SK-N-SH treated with all-trans-retinoic acid at 6 μM for 48 hours (cell line): ENCODE results near the gene SSC4D.

Experiments used
- CSDC2 ChIP-seq: fragments of 250-450 bp; sonication (Bioruptor Pico); IDR thresholded peaks from 2 replicates; pipeline ENCODE4 v1.5.0; 2020; ENCODE audit warnings: mild to moderate bottlenecking, moderate library complexity
- TCF4 ChIP-seq: fragments of 250-450 bp; sonication (Bioruptor Pico); IDR thresholded peaks from 2 replicates; pipeline ENCODE4 v1.8.0; 2021; ENCODE audit warnings: mild to moderate bottlenecking, moderate library complexity, borderline replicate concordance

GRCh38 chr7:76358011-76358480, 51.5 kb downstream of the SSC4D start:
- TF ChIP-seq CSDC2 (CRISPR knock-in tag) (no peak), TCF4 (CRISPR knock-in tag) (no peak)
